Stimulated activated CD4-positive, alpha-beta T cell treated with anti-CD3 and anti-CD28 coated beads, Interleukin-15, amount 100 ng/mL, for 48 hours (primary cell): Measurements from ENCODE around the gene ENTR1.
"Not testable (repeated sequence)": the region's sequence is repeated elsewhere in the genome, so short reads cannot be mapped to it uniquely, and the experiment has no call there.

Experiments
- DNase-seq, 2 donors: peaks; one replicate each; pipeline ENCODE4 v3.0.0-alpha.2; 2020; ENCODE audit warnings: low read depth in 2 of 2

The ENTR1 gene

DNA sequence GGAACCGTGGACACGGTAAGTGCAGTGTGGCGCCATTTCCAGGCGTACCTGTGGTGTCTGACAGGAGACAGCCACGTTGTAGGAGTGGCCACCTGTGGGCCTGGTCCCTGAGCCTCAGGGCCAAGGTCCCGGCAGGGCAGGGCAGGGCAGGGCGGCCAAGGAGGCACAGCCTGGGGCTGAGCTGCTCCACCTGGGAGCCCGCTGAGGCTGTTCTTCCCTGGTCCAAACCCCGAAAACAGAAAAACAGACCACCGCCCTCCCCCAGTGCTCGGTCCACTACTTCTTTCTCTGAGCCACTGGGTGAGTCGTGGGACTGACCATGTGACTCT, 8.6 kb upstream of the ENTR1 start:
- DNase-seq, result no peak

DNA sequence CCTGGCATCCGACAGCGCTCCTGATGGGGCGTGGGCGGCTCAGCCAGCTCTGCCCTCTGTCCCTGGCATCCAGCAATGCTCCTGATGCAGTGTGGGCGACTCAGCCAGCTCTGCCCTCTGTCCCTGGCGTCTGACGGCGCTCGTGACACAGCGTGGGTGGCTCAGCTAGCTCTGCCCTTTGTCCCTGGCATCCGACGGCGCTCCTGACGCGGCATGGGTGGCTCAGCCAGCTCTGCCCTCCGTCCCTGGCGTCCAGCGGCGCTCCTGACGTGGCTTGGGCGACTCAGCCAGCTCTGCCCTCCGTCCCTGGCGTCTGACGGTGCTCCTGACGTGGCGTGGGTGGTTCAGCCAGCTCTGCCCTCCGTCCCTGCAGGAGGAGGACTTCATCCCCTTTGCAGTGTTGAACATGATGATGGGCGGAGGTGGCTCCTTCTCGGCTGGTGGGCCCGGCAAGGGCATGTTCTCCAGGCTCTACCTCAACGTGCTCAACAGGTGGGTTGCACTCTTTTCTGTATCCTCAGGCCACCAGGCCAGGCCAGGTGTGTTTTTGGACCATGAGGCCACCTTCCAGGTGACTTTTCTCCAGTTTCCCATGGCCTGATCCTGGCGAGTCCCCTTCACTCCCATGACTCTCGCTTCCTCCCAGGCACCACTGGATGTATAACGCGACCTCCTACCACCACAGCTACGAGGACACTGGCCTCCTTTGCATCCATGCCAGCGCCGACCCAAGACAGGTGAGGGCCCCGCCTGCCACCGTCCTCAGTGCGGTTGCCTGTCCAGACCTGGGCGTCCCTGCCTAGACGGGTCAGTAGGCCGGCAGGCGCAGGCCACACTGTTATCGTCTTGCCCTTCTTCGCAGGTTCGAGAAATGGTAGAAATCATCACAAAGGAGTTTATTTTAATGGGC, 8.0 kb upstream of the ENTR1 start:
- DNase-seq, result no peak

DNA sequence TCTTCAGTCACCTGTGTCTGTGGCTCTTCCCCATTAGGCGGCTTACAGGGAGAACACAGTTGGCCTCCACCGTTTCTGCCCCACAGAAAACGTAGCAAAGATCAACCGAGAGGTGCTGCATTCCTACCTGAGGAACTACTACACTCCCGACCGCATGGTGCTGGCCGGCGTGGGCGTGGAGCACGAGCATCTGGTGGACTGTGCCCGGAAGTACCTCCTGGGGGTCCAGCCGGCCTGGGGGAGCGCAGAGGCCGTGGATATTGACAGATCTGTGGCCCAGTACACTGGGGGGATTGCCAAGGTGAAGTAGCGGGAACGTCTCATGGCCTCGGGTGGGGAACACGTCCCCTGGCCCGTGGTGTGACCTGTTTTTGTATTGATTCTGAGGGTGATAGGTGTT, 6.5 kb upstream of the ENTR1 start:
- no peak for DNase-seq

DNA sequence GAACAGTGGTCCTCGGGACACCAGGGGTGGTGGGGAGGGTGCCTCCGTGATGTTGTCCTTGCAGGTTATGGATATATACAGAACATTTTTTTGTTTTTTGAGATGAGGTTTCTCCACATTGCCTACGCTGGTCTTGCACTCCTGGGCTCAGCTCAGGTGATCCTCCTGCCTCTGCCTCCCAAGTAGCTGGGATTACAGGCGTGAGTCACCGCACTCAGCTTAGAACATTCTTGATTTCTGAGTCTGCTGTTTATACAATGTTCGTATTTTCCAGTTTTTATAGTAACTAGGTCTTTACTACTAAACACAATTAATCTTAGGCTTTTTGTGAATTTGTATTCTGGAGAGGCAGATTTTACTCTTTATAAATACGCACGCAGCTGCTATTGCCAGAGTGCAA, 6.0 kb upstream of the ENTR1 start:
- DNase-seq, result no peak

DNA sequence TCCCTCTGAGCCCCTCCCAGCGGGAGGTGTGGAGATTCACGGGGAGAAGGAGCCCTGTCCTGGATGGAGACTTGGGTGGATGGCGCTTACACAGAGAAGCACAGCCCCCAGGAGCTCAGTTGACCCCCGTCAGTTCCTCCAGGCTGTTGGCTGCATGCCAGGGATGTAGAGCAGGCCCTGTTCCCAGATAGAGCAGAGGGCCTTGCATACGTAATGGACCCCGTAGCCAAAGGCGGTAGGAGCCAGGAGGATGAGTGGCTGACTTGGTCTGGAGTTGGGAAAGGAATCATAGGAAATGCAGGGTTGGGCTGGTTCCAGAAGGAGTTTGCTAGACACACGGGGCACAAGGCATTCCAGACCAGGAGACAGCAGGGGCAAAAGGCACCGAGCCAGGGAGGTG, 2.5 kb upstream of the ENTR1 start:
- DNase-seq, result no peak

DNA sequence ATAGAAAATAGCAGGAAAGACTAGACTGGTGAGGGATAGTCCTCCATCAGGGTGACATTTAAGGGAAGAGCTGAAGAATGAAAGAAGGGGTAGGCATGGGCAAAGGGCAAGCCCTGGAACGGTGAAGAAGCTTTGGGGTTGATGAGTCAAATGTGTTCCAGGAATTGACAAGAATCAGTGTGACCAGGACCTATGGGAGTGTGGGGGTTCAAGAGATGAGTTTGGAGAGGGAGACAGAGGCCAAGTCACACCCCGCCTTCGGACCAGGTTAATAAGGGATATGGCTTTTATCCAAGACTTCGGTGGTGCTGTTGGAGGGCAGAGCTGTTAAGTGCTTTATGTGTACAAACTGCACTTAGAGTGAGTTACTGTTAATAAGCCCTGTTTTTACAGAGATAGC, 964 bp upstream of the ENTR1 start:
- no peak for DNase-seq

DNA sequence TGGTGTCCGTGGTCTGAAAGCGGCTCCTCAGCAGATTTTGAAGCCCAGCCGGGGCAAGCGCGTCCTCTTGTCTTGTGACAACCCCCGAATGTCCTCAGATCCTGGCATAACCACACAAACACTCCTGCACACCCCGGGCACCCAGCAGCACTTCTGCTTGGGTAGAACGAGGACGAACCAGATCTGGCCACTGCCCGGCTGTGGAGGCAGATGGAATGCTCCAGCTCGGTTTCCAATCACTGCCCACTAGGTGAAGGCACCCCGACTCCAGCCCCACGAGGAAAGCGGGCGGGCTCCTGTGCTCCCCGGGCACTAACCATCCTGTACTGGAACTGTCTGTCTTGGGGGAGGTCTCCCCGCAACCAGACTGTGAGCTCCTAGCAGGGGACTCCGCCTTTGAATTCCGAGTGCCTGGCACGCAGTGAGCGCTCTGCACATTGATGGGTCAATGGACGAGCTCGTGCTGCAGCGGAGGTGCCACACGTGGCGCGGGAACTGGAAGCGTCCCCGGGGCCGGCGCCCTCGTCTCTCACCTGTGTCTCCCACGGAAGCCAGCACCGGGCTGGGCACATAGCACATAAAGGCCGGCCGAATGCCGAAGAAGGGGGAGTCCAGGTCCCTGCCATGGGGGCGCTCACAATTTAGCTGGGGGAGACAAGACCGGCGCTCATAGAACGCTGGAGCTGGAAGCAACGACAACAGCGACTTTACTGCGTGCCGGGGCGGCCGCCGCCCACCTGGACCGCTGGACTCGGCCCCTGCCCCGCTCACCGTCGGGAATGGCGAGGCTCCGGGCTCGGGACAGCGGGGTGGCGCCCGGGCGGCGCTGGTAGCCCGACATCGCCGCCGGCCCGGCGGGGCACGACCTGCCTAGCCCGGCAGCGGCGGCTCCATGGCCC, 608 bp downstream of the ENTR1 start:
- DNase-seq, result no peak

DNA sequence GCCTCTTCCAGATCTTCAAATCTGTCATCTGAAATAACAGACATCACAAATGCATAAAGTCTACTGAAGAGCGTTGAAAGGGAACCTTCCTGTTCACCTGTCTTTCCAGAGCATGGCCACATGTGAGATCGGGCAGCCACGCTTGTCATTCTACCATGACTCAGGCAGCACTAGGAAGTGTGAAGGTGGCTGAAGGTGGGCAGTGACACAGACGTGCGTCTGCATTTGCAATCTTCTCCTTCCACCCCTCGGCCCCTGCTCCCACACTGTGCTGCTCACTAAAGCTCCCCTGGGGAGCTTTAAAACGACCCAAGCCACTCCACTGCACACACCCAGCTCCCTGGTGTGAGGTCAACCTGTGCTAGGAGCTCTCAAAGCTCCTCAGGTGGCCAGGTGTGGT, 2.5 kb downstream of the ENTR1 start:
- no peak for DNase-seq

DNA sequence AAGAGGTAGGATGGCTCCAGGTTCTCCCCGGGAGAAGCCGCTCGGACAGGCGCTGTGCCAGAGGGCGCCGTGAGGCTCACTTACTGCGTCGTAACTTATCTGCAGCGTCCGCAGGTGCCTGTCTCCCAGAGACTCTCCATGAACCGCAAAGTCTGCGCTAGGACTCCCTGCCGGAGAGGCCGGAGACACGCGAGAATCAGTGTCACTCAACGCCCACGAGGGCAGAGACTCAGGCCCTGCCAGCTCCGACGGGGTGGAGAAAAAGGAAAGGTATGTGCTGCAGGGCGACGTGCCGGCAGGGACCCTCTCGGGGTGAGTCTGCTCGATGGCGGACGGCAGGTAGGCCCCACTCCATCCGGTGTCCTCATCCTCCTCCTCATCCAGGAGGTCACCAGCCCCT, 3.4 kb downstream of the ENTR1 start:
- DNase-seq, result not testable (repeated sequence)

DNA sequence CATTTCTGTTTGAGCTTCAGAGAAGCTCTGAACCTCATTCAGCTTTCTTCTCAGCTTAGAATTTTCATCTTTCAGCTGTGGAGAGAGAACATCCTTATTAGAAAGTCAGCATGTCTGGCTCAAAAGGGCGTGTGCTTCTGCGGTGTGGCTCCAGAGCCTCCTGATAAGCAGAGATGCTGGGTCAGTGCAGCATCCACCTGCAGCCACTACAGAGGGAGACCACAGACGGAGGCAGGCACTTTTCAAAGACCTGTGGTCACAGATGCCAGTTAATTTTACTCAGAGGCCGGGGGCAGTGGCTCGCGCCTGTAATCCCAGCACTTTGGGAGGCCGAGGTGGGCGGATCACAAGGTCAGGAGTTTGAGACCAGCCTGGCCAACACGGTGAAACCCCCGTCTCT, 4.5 kb downstream of the ENTR1 start:
- DNase-seq, result not testable (repeated sequence)

DNA sequence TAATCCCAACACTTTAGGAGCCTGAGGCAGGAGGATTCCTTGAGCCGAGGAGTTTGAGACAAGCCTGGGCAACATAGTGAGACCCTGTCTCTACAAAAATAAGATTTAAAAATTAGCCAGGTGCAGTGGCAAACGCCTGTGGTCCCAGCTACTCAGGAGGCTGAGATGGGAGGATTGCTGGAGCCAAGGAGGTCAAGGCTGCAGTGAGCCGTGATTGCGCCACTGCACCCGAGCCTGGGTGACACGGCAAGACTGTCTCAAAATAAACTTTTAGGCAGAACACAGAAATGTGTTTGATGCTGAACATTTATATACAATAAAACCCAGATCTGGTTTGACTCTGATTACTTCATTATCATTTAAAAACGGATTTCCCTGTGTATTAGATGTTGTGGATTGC, 4.9 kb downstream of the ENTR1 start:
- DNase-seq, result no peak

DNA sequence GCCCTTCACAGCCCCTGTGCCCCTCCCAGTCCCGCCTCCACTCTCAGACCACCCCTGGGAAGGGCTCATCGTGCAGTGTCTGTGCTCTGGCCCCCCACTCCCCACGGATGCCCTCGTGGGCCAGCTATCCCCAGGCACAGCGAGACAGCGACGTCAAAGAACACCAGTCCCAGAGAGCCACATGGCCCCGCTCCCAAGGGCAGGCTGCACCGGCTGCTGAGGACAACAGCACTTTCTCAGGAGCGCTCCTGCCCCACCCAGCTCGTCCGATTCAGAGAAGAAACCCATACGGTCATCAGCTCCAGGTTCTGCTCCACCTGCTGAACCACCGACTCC, 5.6 kb downstream of the ENTR1 start:
- no peak for DNase-seq

DNA sequence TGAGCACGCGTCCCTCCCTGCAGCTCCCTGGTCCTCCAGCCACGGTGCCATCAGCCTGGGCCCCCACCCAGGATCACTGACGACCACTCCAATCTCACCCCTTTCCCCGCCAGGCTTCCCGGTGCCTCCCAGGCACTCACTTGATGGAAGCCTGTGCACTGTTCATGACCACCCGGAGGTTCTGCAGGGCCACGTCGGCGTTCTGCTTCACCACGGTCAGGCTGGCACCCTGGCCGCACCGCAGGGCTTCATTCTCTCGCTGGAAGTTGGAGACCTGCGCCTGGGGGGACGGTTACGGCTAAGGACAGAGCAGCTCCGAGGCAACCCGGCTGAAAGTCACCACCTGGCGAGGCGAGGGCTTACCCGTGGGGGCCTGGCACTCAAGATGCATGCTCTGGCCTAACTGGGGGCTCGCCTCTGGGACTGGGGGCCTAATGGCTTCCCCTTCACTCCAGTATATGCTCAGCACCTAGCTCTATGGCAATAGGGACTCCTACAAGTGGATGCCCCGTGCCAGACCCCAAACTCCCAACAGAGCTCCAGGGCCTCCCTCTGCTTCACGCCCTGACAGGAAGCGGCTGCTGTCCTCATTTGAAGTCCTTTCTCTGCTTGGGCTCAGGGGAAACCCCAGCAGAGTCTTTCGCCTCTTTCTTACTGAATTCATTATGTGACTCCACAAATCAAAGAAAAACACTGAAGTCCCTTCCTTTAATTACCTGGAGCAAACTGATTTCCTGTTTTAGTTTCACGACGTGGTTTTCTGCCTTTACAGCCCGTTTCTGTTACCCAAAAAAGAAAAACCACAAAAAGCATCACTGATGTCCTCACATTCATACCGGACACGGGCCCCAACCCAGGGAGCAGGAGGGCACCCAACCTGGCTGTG, 6.3 kb downstream of the ENTR1 start:
- DNase-seq, result peak in 1 of 2 donors; percentile 42

DNA sequence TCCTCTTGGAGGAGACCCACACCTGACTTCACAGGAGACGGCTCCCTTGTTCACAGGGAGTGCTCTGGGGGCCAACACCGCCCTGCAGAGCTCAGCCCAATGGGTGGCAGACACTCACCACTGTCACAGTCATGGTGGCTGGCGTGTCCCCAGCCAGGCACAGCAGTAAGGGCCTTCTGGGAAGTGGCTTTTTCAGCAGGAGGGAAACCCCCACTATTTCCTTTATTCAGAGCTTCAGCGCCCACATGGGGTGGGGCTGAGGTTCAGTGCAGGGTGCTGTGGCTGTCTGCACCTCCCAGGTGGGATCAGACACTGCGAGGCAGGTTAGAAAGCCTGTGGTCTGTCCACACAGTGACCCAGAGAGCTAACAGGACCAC, 6.9 kb downstream of the ENTR1 start:
- DNase-seq, result peak; percentile 61 to 67

DNA sequence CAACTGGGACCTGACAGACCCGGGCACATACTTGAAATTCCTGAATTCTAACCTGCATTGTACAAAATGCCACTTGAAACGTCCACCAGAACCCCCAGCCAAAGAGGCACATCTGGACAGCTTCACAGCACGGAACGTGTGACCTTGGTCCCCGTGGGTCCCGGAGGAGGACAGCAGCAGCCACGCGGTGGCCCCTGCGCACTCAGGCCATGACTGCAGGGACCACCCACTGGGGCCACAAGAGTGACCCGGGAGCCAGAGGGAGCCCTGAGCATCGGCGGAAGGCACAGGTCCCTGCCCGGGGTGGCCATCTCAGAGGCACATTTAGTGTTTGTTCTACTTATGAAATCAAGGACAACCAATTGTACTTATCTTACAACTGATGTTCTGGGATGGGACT, 8.3 kb downstream of the ENTR1 start:
- DNase-seq, result no peak

DNA sequence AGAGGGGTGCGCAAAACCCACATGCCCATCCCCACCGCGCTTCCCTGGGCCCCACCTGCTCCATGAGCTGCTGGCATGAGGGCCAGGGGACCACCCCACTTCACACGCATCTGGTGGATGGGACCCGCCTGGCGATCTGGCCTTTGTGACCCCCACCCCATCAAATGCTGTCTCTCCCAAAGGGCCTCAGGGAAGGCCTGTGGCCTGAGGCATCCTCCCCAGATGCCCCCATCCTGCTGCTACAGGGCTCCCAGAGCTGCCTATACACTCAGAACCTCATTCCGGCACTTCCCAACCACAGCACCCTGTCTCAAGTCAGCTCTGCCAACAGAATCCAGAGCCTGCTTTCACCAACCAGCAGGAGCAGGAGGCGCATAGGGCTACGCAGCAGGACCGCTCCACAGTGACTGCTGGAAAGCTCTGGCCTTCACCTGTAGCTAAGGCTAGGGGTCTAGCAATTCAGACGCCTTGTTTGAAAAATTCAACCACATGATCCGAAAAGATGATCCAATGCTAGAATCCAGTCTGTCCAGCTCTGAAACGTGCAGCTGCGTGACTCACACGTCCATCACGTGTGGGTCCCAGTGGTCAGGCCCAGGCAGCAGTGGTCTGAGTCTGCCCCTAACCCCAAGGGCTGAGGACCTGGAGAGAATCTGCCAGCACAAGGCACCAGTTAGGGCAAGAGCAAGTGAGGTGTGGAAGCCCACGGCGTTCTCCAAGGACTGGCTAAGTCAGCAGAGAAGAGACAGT, 9.1 kb downstream of the ENTR1 start:
- no peak for DNase-seq

DNA sequence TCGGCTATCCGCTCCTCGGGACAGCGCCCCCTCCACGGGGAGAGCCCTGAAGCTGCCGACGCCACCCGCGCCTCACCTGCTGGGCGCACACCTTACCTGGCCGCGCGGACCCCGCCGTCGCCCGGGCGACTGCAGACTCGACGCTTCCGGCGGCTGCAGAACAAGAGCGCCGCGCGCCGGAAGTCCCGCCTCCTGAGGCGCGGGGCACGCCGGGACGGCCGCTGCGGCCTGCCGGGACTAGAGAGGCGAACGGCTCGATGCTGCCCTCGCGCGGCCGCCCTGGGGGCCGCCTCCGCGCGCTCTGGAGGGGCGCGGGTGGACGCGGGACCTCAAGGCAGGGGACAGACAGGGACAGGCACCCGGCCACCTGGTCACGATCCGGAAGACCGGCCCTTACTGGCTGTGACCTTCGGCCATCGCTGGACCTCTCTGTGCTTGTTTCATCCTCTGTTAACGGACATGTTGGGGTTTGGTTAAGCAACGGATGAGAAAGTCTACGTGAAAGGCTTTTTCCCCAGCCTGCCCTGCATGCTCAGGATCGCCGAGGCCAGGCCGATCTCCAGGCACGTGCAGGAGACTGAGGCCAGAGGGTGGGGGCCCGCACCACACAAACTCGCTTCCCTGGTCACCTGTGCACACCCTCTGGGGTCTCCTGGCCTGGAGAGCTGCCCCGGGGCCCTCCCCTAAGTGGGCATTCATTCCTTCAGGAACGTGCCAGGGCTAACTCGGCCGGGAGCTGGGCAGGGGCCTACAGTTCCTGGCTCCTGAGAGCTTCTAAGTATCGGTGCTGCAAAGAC, 10.2 kb downstream of the ENTR1 start, which contains the start of gene SNAPC4:
SNAPC4 (minus strand) TSS at position 133 of the 797 bp plus-strand sequence. CDS start 1,742 bp downstream, outside the sequence.
- DNase-seq, result peak; percentile 75 to 83

DNA sequence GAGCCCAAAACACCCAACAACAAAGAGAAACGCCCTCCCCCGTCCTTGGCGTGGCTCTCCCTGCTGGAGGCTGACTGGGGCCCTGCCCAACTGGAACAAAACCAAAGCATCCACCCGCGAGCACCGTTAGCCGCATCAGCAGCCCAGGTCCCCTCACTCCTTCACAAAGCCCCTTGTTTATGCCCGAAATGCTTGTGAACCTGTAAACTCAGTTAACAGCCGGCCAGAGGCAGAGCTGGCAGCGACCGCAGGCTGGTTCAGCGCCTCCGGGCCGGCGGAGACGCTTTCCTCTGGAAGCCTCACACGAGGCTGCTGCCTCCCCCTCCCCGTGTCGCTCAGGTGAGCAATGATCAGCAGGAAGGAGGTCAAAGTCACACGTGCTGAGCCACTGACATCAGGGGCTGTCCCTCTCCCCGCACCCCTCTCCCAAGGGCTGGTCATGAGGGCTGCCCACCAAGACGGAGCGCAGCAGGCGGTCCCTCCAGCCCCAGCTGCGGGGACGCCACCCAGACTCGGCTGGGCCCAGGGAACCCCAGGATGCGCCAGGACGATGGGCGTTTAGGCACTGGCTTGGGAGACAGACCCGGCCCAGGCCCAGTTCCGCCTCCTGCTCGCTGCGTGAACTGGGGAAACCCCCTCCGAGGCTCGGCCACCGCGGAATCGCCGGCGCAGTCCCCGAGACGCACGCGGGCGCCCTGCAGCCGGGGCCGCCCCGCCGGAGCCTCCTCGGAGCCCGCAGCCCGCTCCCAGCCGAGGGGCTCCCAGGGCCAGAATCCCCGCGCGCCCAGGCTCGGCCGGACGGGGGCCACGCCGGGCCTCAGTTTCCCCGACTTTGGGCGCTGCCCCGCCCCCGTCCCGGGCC, 11.0 kb downstream of the ENTR1 start:
- DNase-seq, result no peak

DNA sequence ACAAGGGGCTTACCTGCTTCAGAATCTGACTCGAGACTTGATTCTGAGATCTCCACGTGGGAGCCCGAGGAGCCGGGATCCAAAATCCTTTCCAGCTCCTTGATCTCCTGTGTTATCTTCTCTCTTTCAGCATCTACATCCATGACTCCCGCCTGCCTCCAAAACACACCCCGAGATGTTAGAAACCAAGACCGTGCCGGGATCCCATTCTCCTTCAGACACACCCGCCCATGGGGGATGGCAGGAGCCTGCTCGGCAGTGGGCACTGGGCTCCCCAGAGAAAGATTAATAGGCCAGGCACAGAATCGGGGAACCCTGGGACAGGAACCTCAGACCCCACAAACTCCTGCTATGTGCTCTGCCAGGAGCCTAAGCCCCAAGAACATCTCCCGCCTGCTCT, 12.1 kb downstream of the ENTR1 start:
- no peak for DNase-seq
